Brain microvascular endothelial cell (primary cell): ENCODE measurements around the gene OSBPL10.

Experiments used
- DNase-seq: peaks from one replicate; pipeline ENCODE4 v3.0.0-alpha.2; 2020
- H3K27ac ChIP-seq: fragments of 250-450 bp; sonication (Bioruptor Pico); 2 replicates; pipeline ENCODE4 v1.5.1; 2020; ENCODE audit warnings: mild to moderate bottlenecking, moderate library complexity
- H3K27me3 ChIP-seq: fragments of 250-450 bp; sonication (Bioruptor Pico); replicated peaks from 2 replicates; pipeline ENCODE4 v1.5.1; 2020; ENCODE audit warnings: mild to moderate bottlenecking
- H3K36me3 ChIP-seq: fragments of 250-450 bp; sonication (Bioruptor Pico); replicated peaks from 2 replicates; pipeline ENCODE4 v1.5.1; 2020; ENCODE audit warnings: mild to moderate bottlenecking
- H3K4me3 ChIP-seq: 2 replicates; pipeline ENCODE4 v1.5.1; 2011; ENCODE audit warnings: low read depth, mild to moderate bottlenecking, control low read depth, low read length, moderate library complexity
- CTCF ChIP-seq: IDR thresholded peaks from 2 replicates; pipeline ENCODE4 v1.5.1; 2011; ENCODE audit warnings: low read depth, mild to moderate bottlenecking, moderate library complexity, low read length, control low read depth, inconsistent platforms; ENCODE audit errors: missing control alignments
- in situ Hi-C: cut with HindIII; loops from 2 replicates; pipeline ENCODE4 v1.10.0; 2017; ENCODE audit warnings: low sequenced_read_pairs, low pct_ligation_motif_present

OSBPL10 gene

GRCh38 chr3:31890742-31891469 is 90.2 kb downstream of the OSBPL10 start:
- Histone ChIP-seq H3K27ac (no peak overlapping the region), H3K4me3 (no peak overlapping the region), H3K36me3 (no peaks in the 10 kb centered on the region), H3K27me3 (no peaks in the 10 kb centered on the region)
- in situ Hi-C loops: no loop called here
- no peak for TF ChIP-seq CTCF
- no peak for DNase-seq

GRCh38 chr3:31890007-31890406 is 91.1 kb downstream of the OSBPL10 start:
- DNase-seq: no peak
- H3K4me3 ChIP-seq: no peak overlapping the region
- H3K36me3 ChIP-seq: no peaks in the 10 kb centered on the region
- H3K27ac ChIP-seq: no peak overlapping the region
- in situ Hi-C loops: no loop called here
- H3K27me3 ChIP-seq: no peaks in the 10 kb centered on the region
- no peak for TF ChIP-seq CTCF

- no peaks in the 10 kb centered on the region for H3K27me3 ChIP-seq
- H3K27ac ChIP-seq: no peak overlapping the region
- TF ChIP-seq CTCF: no peak
- H3K36me3 ChIP-seq: no peaks in the 10 kb centered on the region
- no peak for DNase-seq
- in situ Hi-C loops: no loop called here
- no peak overlapping the region for H3K4me3 ChIP-seq
Observed at GRCh38 chr3:31885235-31885634, 95.8 kb downstream of the OSBPL10 start.

GRCh38 chr3:31884251-31884650 is 96.8 kb downstream of the OSBPL10 start:
- H3K4me3 ChIP-seq: no peak overlapping the region
- no peak for TF ChIP-seq CTCF
- in situ Hi-C loops: no loop called here
- no peak overlapping the region for H3K27ac ChIP-seq
- DNase-seq: no peak
- no peaks in the 10 kb centered on the region for H3K27me3 ChIP-seq
- no peaks in the 10 kb centered on the region for H3K36me3 ChIP-seq

GRCh38 chr3:31882895-31883294 is 98.2 kb downstream of the OSBPL10 start:
- Histone ChIP-seq H3K27ac (no peak overlapping the region), H3K36me3 (no peaks in the 10 kb centered on the region), H3K27me3 (no peaks in the 10 kb centered on the region), H3K4me3 (no peak overlapping the region)
- no peak for DNase-seq
- TF ChIP-seq CTCF: no peak
- in situ Hi-C loops: no loop called here

GRCh38 chr3:31882431-31882830 is 98.6 kb downstream of the OSBPL10 start:
- no peaks in the 10 kb centered on the region for H3K36me3 ChIP-seq
- DNase-seq: no peak
- in situ Hi-C loops: no loop called here
- TF ChIP-seq CTCF: no peak
- no peak overlapping the region for H3K27ac ChIP-seq
- H3K27me3 ChIP-seq: no peaks in the 10 kb centered on the region
- H3K4me3 ChIP-seq: no peak overlapping the region
